Measurements from ENCODE around the gene UMAD1.

Gene UMAD1

DNA sequence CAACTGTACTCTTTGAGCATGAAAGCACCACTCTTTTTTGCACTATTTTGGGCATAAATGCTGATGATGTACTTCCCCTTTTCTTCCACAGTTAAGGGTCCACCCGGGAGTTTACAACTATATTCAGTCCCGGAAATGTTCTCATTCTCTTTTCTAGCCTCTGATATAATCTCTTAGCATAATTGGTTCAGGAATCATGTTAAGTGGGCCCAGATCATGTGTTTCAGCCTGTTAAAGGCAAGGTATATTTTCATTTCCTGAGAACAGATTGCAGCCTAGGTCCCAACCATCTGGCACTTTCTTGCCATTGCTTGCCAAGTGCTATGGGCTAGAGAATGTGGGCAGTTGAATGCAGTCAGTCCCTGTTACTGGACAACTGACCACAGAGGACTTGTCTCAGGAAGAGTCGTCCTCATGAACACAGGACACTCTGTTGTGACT, 216.6 kb downstream of the UMAD1 start:
- no peak for TF ChIP-seq SIN3A (IDR thresholded peaks at IDR 0.05; ENCODE audit: borderline replicate concordance, insufficient read depth, low read length)
- TF ChIP-seq, protein P1, sequence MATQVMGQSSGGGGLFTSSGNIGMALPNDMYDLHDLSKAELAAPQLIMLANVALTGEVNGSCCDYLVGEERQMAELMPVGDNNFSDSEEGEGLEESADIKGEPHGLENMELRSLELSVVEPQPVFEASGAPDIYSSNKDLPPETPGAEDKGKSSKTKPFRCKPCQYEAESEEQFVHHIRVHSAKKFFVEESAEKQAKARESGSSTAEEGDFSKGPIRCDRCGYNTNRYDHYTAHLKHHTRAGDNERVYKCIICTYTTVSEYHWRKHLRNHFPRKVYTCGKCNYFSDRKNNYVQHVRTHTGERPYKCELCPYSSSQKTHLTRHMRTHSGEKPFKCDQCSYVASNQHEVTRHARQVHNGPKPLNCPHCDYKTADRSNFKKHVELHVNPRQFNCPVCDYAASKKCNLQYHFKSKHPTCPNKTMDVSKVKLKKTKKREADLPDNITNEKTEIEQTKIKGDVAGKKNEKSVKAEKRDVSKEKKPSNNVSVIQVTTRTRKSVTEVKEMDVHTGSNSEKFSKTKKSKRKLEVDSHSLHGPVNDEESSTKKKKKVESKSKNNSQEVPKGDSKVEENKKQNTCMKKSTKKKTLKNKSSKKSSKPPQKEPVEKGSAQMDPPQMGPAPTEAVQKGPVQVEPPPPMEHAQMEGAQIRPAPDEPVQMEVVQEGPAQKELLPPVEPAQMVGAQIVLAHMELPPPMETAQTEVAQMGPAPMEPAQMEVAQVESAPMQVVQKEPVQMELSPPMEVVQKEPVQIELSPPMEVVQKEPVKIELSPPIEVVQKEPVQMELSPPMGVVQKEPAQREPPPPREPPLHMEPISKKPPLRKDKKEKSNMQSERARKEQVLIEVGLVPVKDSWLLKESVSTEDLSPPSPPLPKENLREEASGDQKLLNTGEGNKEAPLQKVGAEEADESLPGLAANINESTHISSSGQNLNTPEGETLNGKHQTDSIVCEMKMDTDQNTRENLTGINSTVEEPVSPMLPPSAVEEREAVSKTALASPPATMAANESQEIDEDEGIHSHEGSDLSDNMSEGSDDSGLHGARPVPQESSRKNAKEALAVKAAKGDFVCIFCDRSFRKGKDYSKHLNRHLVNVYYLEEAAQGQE (IDR thresholded peaks at IDR 0.05; ENCODE audit: insufficient read depth in 1 of 2, low read depth in 2 of 2, low read length in 2 of 2), result no peak
- TF ChIP-seq POLR2AphosphoS5 (IDR thresholded peaks at IDR 0.05; ENCODE audit: low read depth, low read length), result no peak
- TF ChIP-seq FOXP2 (optimal IDR thresholded peaks at IDR 0.05; ENCODE audit: borderline replicate concordance, extremely low read depth, extremely low read length, insufficient read depth), result no peak
- no peak for TF ChIP-seq TAF1 (IDR thresholded peaks at IDR 0.05; ENCODE audit: borderline replicate concordance, insufficient read depth, low read length)

DNA sequence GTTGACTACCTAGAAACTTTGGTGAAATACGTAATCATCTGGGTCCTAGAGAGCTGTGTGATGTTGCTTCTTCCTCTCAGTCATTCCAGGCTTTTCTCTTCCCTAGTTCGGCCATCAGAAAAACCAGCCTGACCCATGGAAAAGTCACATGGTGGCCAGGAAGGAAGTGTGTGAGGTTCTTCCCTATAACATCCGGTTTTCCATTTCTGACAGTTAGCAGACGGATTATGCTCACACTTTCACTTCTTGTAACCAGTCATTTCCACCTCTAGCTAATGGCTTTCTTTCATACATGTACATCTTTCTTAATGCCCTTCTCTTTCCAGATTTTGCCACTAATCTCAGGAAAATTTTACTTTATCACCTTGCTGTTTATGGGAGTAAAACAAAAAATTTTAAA, 218.0 kb downstream of the UMAD1 start:
- TF ChIP-seq SIN3A (IDR thresholded peaks at IDR 0.05; ENCODE audit: borderline replicate concordance, insufficient read depth, low read length), result no peak
- TF ChIP-seq POLR2AphosphoS5 (IDR thresholded peaks at IDR 0.05; ENCODE audit: low read depth, low read length), result no peak
- TF ChIP-seq TAF1 (IDR thresholded peaks at IDR 0.05; ENCODE audit: borderline replicate concordance, insufficient read depth, low read length), result no peak
- no peak for TF ChIP-seq FOXP2 (optimal IDR thresholded peaks at IDR 0.05; ENCODE audit: borderline replicate concordance, extremely low read depth, extremely low read length, insufficient read depth)
- TF ChIP-seq, protein P1 (IDR thresholded peaks at IDR 0.05; ENCODE audit: insufficient read depth in 1 of 2, low read depth in 2 of 2, low read length in 2 of 2), result no peak

DNA sequence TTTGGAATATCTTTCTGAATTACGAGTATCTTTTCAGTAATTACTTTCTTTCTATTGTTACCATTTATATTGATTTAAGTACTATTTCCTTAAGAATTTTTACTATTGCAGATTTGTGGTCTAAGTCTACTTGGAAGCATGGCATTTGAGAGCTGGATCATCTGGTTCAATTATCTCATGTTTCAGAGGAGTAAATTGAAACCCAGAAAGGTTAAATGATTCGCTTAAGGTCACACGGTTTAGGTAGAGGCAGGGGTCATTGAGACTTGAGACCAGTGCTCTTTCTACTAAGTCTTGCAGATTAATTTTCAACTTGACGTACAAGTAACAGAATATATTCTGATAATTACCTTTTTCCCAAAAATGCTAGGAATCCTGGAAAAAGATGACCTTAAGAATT, 218.9 kb downstream of the UMAD1 start:
- TF ChIP-seq TAF1 (IDR thresholded peaks at IDR 0.05; ENCODE audit: borderline replicate concordance, insufficient read depth, low read length) (no peak), SIN3A (IDR thresholded peaks at IDR 0.05; ENCODE audit: borderline replicate concordance, insufficient read depth, low read length) (no peak), FOXP2 (optimal IDR thresholded peaks at IDR 0.05; ENCODE audit: borderline replicate concordance, extremely low read depth, extremely low read length, insufficient read depth) (no peak), POLR2AphosphoS5 (IDR thresholded peaks at IDR 0.05; ENCODE audit: low read depth, low read length) (no peak)
- TF ChIP-seq, protein P1 (IDR thresholded peaks at IDR 0.05; ENCODE audit: insufficient read depth in 1 of 2, low read depth in 2 of 2, low read length in 2 of 2), result no peak

DNA sequence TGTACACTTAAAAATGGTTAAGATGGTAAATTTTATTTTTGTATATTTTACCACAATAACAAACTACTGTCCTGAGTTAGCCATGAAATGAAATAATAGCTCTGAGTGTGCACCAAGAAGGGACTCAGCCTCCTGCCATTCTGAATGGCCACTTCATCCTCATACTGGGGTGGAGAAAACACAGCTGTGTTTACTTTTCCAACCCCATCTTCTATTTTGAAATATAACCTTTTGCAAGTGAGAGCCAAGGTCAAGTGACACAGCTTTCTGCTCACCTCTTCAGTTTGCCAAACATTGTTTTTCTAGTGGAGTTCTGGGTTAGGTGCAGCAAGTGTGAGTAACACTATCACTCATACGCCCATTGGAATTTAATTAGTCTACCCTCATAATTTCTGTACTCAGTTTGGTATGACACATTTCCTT, 220.7 kb downstream of the UMAD1 start:
- no peak for TF ChIP-seq SIN3A (IDR thresholded peaks at IDR 0.05; ENCODE audit: borderline replicate concordance, insufficient read depth, low read length)
- TF ChIP-seq POLR2AphosphoS5 (IDR thresholded peaks at IDR 0.05; ENCODE audit: low read depth, low read length), result no peak
- TF ChIP-seq TAF1 (IDR thresholded peaks at IDR 0.05; ENCODE audit: borderline replicate concordance, insufficient read depth, low read length), result no peak
- no peak for TF ChIP-seq FOXP2 (optimal IDR thresholded peaks at IDR 0.05; ENCODE audit: borderline replicate concordance, extremely low read depth, extremely low read length, insufficient read depth)
- TF ChIP-seq, protein P1 (IDR thresholded peaks at IDR 0.05; ENCODE audit: insufficient read depth in 1 of 2, low read depth in 2 of 2, low read length in 2 of 2), result no peak

DNA sequence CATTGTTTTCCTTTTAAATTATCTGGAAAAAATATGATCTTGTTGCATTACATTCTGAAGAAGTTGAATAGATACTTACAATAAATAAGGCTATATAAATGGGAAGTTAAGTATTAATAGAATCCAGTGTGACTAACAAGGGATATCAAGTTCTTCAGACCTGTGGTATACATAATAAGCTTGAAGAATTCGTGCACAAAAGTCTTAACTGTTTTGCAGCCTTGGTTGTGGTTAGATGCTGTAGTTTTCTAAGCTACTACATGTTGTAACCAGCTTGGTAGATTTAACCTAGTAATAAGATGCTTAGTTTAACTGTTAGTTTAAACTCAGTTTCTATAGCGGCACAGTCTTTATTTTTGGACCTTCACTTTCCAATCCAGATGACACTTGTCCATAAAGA, 221.8 kb downstream of the UMAD1 start:
- TF ChIP-seq, protein P1 (IDR thresholded peaks at IDR 0.05; ENCODE audit: insufficient read depth in 1 of 2, low read depth in 2 of 2, low read length in 2 of 2), result no peak
- TF ChIP-seq POLR2AphosphoS5 (IDR thresholded peaks at IDR 0.05; ENCODE audit: low read depth, low read length) (no peak), SIN3A (IDR thresholded peaks at IDR 0.05; ENCODE audit: borderline replicate concordance, insufficient read depth, low read length) (no peak), TAF1 (IDR thresholded peaks at IDR 0.05; ENCODE audit: borderline replicate concordance, insufficient read depth, low read length) (no peak), FOXP2 (optimal IDR thresholded peaks at IDR 0.05; ENCODE audit: borderline replicate concordance, extremely low read depth, extremely low read length, insufficient read depth) (no peak)
